Endothelial cell of umbilical vein (primary cell): ENCODE data around the gene ATG13. TPM values are rescaled to one million over a fixed set of nuclear protein-coding genes. Genes with fewer than 3 reads are reported as not detected.

ENCODE experiments used
- BruUV-seq: library from RNA; stranded (reverse); fragments of 400-500 nt; replicated peaks from 2 replicates; lab custom pipeline; 2021; lab: Mats Ljungman, UMichigan
- CTCF ChIA-PET: fragments of 300-600, 350-600 bp; sonication (Branson Sonifier 250); formaldehyde crosslinking; loops from one replicate; lab custom pipeline; 2021; ENCODE audit warnings: antibody characterized with exemption, inconsistent platforms; lab: Charles Lee
- POLR2A ChIA-PET: fragments of 300-600, 350-600 bp; sonication (Branson Sonifier 250); formaldehyde crosslinking; loops from one replicate; lab custom pipeline; 2021; ENCODE audit warnings: antibody characterized with exemption, inconsistent platforms; lab: Charles Lee
- DNase-seq: peaks from one replicate; pipeline ENCODE4 v3.0.0-alpha.2; 2011; ENCODE audit warnings: low read depth, low spot score
- FAIRE-seq: peaks from 2 replicates; lab custom pipeline; 2011; peaks lifted over from hg19 to GRCh38; lab: Jason Lieb, UNC
- H2AFZ ChIP-seq: 2 replicates; pipeline ENCODE4 v1.6.0; 2012; ENCODE audit warnings: low read depth, low read length, control low read depth, inconsistent platforms
- H3K27ac ChIP-seq: 2 replicates; pipeline ENCODE4 v1.5.1; 2011; ENCODE audit warnings: low read depth, mild to moderate bottlenecking, control low read depth, low read length, moderate library complexity; ENCODE audit not compliant: insufficient read depth
- H3K27me3 ChIP-seq, 2 experiments: 2 replicates each; pipeline versions ENCODE4 v1.6.0 to v1.6.1; 2011; ENCODE audit warnings: low read length in 2 of 2, mixed read lengths in 1 of 2; ENCODE audit not compliant: control insufficient read depth in 2 of 2, insufficient read depth in 2 of 2
- H3K36me3 ChIP-seq, 2 experiments: 2 replicates in 1 of 2; 3 replicates in 1 of 2; pipeline ENCODE4 v1.5.1; 2011; ENCODE audit warnings: low read length in 2 of 2, mild to moderate bottlenecking in 1 of 2, moderate library complexity in 1 of 2; ENCODE audit not compliant: control insufficient read depth in 2 of 2, insufficient read depth in 2 of 2; ENCODE audit errors: extremely low read depth in 1 of 2
- H3K4me1 ChIP-seq: 3 replicates; pipeline ENCODE4 v1.5.1; 2011; ENCODE audit warnings: mild to moderate bottlenecking, low read length; ENCODE audit not compliant: control insufficient read depth, insufficient read depth; ENCODE audit errors: extremely low read depth
- H3K4me2 ChIP-seq: 2 replicates; pipeline ENCODE4 v1.6.1; 2011; ENCODE audit warnings: low read length, control low read depth, mixed read lengths; ENCODE audit not compliant: insufficient read depth
- H3K4me3 ChIP-seq, 3 experiments: fragments of 200-600 bp in 1 of 3; sonication (generic), shearing (Covaris generic) in 1 of 3; replicated peaks in 1 of 3; 2 replicates each; pipeline ENCODE4 v1.5.1; 2011 to 2016; ENCODE audit warnings: control low read depth in 3 of 3, low read length in 3 of 3, mild to moderate bottlenecking in 2 of 3, inconsistent platforms in 1 of 3, low read depth in 1 of 3, moderate library complexity in 1 of 3; ENCODE audit not compliant: insufficient read depth in 1 of 3
- H3K79me2 ChIP-seq: 2 replicates; pipeline ENCODE4 v1.6.0; 2012; ENCODE audit warnings: low read length, inconsistent platforms; ENCODE audit not compliant: control insufficient read depth, insufficient read depth
- H3K9ac ChIP-seq: replicated peaks from 2 replicates; pipeline ENCODE3; 2011; ENCODE audit warnings: low read length, control low read depth; ENCODE audit not compliant: insufficient read depth; ENCODE audit errors: extremely low read depth
- H3K9me1 ChIP-seq: replicated peaks from 3 replicates; pipeline ENCODE4 v1.6.0; 2011; ENCODE audit warnings: mild to moderate bottlenecking, low read length; ENCODE audit not compliant: control insufficient read depth, insufficient read depth; ENCODE audit errors: extremely low read depth
- H3K9me3 ChIP-seq: replicated peaks from 2 replicates; pipeline ENCODE4 v1.5.1; 2012; ENCODE audit warnings: low read length, inconsistent platforms; ENCODE audit not compliant: control insufficient read depth, insufficient read depth
- H4K20me1 ChIP-seq: replicated peaks from 2 replicates; pipeline ENCODE3; 2011; ENCODE audit warnings: mild to moderate bottlenecking, low read length; ENCODE audit not compliant: control insufficient read depth, insufficient read depth; ENCODE audit errors: extremely low read depth
- EZH2 ChIP-seq: IDR thresholded peaks from 2 replicates; pipeline ENCODE4 v1.6.1; 2012; ENCODE audit warnings: borderline replicate concordance, low read depth, mild to moderate bottlenecking, moderate library complexity, low read length, inconsistent platforms; ENCODE audit not compliant: severe bottlenecking
- FOS ChIP-seq: IDR thresholded peaks from 2 replicates; pipeline ENCODE4 v1.6.1; 2011; ENCODE audit warnings: mild to moderate bottlenecking, low read length, moderate library complexity, borderline replicate concordance; ENCODE audit not compliant: insufficient read depth
- JUN ChIP-seq: IDR thresholded peaks from 2 replicates; pipeline ENCODE4 v1.6.1; 2011; ENCODE audit warnings: borderline replicate concordance, low read depth; ENCODE audit not compliant: insufficient read length, insufficient read depth
- MAX ChIP-seq: IDR thresholded peaks from 2 replicates; pipeline ENCODE4 v1.6.1; 2011; ENCODE audit not compliant: insufficient read depth, insufficient read length
- POLR2AphosphoS5 ChIP-seq: IDR thresholded peaks from 2 replicates; pipeline ENCODE4 v1.6.1; 2012; ENCODE audit warnings: low read depth, mild to moderate bottlenecking, control low read depth, low read length, moderate library complexity; ENCODE audit not compliant: insufficient read depth
- dilution Hi-C: fragments of 300-500 bp; cut with MboI; formaldehyde crosslinking; loops from one replicate; pipeline ENCODE4 v1.15.0; 2019; ENCODE audit warnings: low sequenced_read_pairs; ENCODE audit not compliant: extremely low pct_ligation_motif_present
- intact Hi-C: fragments of 100-400 bp; cut with micrococcal nuclease; formaldehyde crosslinking; loops from one replicate; pipeline ENCODE4 v1.10.0; 2022
- polyA plus RNA-seq, 4 experiments: library from polyadenylated mRNA; depleted of rRNA in 3 of 4; stranded (reverse) in 3 of 4; unstranded in 1 of 4; fragments of >200 nt; gene quantifications; 2 replicates each; pipeline versions ENCODE4 v1.2.1 to v1.2.3, GENCODE V29; 2011 to 2012; ENCODE audit warnings: missing spikeins in 1 of 4
- total RNA-seq: library from RNA; stranded (reverse); gene quantifications from 2 replicates; pipeline ENCODE4 v1.2.3, GENCODE V29; 2021

ATG13 gene
- total and polyA plus RNA-seq, 2 donors (not counting 3 experiments of a cell fraction or from before 2014, with no cell fraction given) = 60.1 to 66.5 TPM

- Histone ChIP-seq H4K20me1 (peaks cover 4% of the 10 kb centered on the region), H3K4me1 (no peaks in the 10 kb centered on the region), H3K4me2 (no peak overlapping the region), H3K27me3 (no peaks in the 10 kb centered on the region), H3K36me3 (no peaks in the 10 kb centered on the region), H3K27ac (no peak overlapping the region), H3K4me3 (no peak overlapping the region), H3K9me1 (no peaks in the 10 kb centered on the region), H3K9ac (no peak overlapping the region), H3K9me3 (no peaks in the 10 kb centered on the region), H3K79me2 (peaks cover 56% of the 10 kb centered on the region), H2AFZ (no peak overlapping the region)
- DNase-seq = no peak
- no peak for TF ChIP-seq FOS
- TF ChIP-seq POLR2AphosphoS5 = no peak
- no peak for TF ChIP-seq JUN
- no TSS peak for BruUV-seq
- POLR2A ChIA-PET = no interaction called here
- dilution Hi-C loops (no loop called here), intact Hi-C loops (no loop called here)
- CTCF ChIA-PET = interaction anchor here (0.6 to 1.3 kb wide), 2 partner anchors 10 to 37 kb away, joined by 4 to 7 read pairs; no protein-coding TSS in a partner anchor
- no peak for FAIRE-seq
These were observed 42.7 kb upstream of the ATG13 start for GRCh38 chr11:46574656-46575055.

- TF ChIP-seq POLR2AphosphoS5 (no peak), EZH2 (no peak), MAX (no peak)
- Histone ChIP-seq H3K9ac (no peak overlapping the region), H3K4me2 (no peak overlapping the region), H3K27ac (no peak overlapping the region), H4K20me1 (peaks cover 2% of the 10 kb centered on the region), H3K4me3 (no peak overlapping the region), H3K79me2 (peaks cover 64% of the 10 kb centered on the region), H3K27me3 (no peaks in the 10 kb centered on the region), H3K9me3 (no peaks in the 10 kb centered on the region), H3K4me1 (no peaks in the 10 kb centered on the region), H2AFZ (no peak overlapping the region), H3K36me3 (no peaks in the 10 kb centered on the region), H3K9me1 (no peaks in the 10 kb centered on the region)
- CTCF ChIA-PET = no interaction called here
- dilution Hi-C loops (no loop called here), intact Hi-C loops (no loop called here)
- FAIRE-seq = no peak
- DNase-seq = no peak
- POLR2A ChIA-PET = no interaction called here
- BruUV-seq = no TSS peak
These were observed 40.3 kb upstream of the ATG13 start for GRCh38 chr11:46577058-46577457.
